Renal pelvis (tissue), 3 donors: Measurements from ENCODE around the gene RASAL2. TPM values are rescaled to one million over a fixed set of nuclear protein-coding genes. Genes with fewer than 3 reads are reported as not detected.

Experiments used
- polyA plus RNA-seq, 3 donors: library from polyadenylated mRNA; unstranded; fragments of 120-200 nt; gene quantifications; one replicate each; pipeline ENCODE4 v1.2.1, GENCODE V29; 2013; ENCODE audit not compliant: insufficient read length in 3 of 3

RASAL2 gene
- polyA plus RNA-seq, 3 donors = 18.1 to 22.6 (median 22.4) TPM

Other genes with a start within 250 kb of the RASAL2 start
- gene SEC16B, start 124.0 kb upstream of the RASAL2 start, polyA plus RNA-seq = 1 to 10 TPM; 4.0 to 6.6 (median 5.4) TPM